T follicular helper cell (primary cell): ENCODE data around the gene CHAC2.
"Not testable (repeated sequence)": the region's sequence is repeated elsewhere in the genome, so short reads cannot be mapped to it uniquely, and the experiment has no call there.

Experiments used
- DNase-seq: peaks from one replicate; pipeline ENCODE4 v3.0.0-alpha.2; 2020; ENCODE audit warnings: low read depth

CHAC2 gene

GRCh38 chr2:53778536-53779162 is 11.0 kb downstream of the CHAC2 start:
- no peak for DNase-seq

- no peak for DNase-seq
Measured at GRCh38 chr2:53780056-53780455, 12.5 kb downstream of the CHAC2 start.

GRCh38 chr2:53782676-53783075 is 15.1 kb downstream of the CHAC2 start:
- DNase-seq, result no peak

GRCh38 chr2:53784436-53784835 is 16.8 kb downstream of the CHAC2 start:
- no peak for DNase-seq

GRCh38 chr2:53785366-53785765 is 17.8 kb downstream of the CHAC2 start:
- DNase-seq, result no peak

GRCh38 chr2:53786352-53786704 is 18.7 kb downstream of the CHAC2 start:
- peak; percentile 2 for DNase-seq

GRCh38 chr2:53786705-53787613 is 19.4 kb downstream of the CHAC2 start, which contains the start of the genes ASB3 and ERLEC1:
TSS of gene ASB3 (minus strand) at chr2:53786953. CDS start at chr2:53765572, 21,381 bp downstream.
TSS of gene ERLEC1 (plus strand) at chr2:53787044. CDS start at chr2:53787211, 167 bp downstream.
- DNase-seq, result peak; percentile 79

- DNase-seq, result no peak
Measured at GRCh38 chr2:53787614-53788289, 20.1 kb downstream of the CHAC2 start.

- DNase-seq, result no peak
Measured at GRCh38 chr2:53793261-53793660, 25.7 kb downstream of the CHAC2 start.

GRCh38 chr2:53793821-53794220 is 26.2 kb downstream of the CHAC2 start:
- DNase-seq, result no peak

GRCh38 chr2:53801547-53801946 is 33.9 kb downstream of the CHAC2 start:
- no peak for DNase-seq

GRCh38 chr2:53802617-53803151 is 35.1 kb downstream of the CHAC2 start:
- DNase-seq, result no peak

GRCh38 chr2:53811601-53812000 is 44.0 kb downstream of the CHAC2 start:
- no peak for DNase-seq

GRCh38 chr2:53813151-53813550 is 45.5 kb downstream of the CHAC2 start:
- DNase-seq, result no peak

- DNase-seq, result no peak
Measured at GRCh38 chr2:53818854-53819435, 51.3 kb downstream of the CHAC2 start.

- no peak for DNase-seq
Measured at GRCh38 chr2:53819634-53820033, 52.0 kb downstream of the CHAC2 start.

- no peak for DNase-seq
Measured at GRCh38 chr2:53820048-53820447, 52.4 kb downstream of the CHAC2 start.

GRCh38 chr2:53820711-53821110 is 53.1 kb downstream of the CHAC2 start:
- no peak for DNase-seq

GRCh38 chr2:53821810-53822209 is 54.2 kb downstream of the CHAC2 start:
- DNase-seq, result no peak

- DNase-seq, result not testable (repeated sequence)
Measured at GRCh38 chr2:53823639-53824038, 56.0 kb downstream of the CHAC2 start.
